IPS-NIHi7 (cell line): ENCODE measurements around the gene GPN2.

Experiments
- DNase-seq: peaks from one replicate; pipeline ENCODE4 v3.0.0; 2012; ENCODE audit warnings: mixed read lengths; ENCODE audit errors: extremely low spot score

GPN2 gene

GRCh38 chr1:26889551-26890466, at the start of gene GPN2:
TSS of gene GPN2 (minus strand) at chr1:26890283. CDS start at chr1:26890096, 187 bp downstream.
- DNase-seq = peak; percentile 90

GRCh38 chr1:26938659-26939025, 48.6 kb upstream of the GPN2 start:
- no peak for DNase-seq

GRCh38 chr1:26938004-26938658, 48.0 kb upstream of the GPN2 start:
- DNase-seq = no peak

- no peak for DNase-seq
Measured at GRCh38 chr1:26936823-26937222, 46.7 kb upstream of the GPN2 start.

GRCh38 chr1:26932531-26932930, 42.4 kb upstream of the GPN2 start:
- DNase-seq = no peak

- no peak for DNase-seq
Measured at GRCh38 chr1:26923711-26924110, 33.6 kb upstream of the GPN2 start.

GRCh38 chr1:26922901-26923300, 32.8 kb upstream of the GPN2 start:
- no peak for DNase-seq

GRCh38 chr1:26922431-26922729, 32.3 kb upstream of the GPN2 start:
- no peak for DNase-seq

- peak; percentile 99 for DNase-seq
Measured at GRCh38 chr1:26921540-26922430, 31.7 kb upstream of the GPN2 start, which contains the start of gene NUDC. TSS of gene NUDC (plus strand) at chr1:26921743. CDS start at chr1:26921849, 106 bp downstream.

GRCh38 chr1:26921126-26921539, 31.1 kb upstream of the GPN2 start:
- DNase-seq = no peak

- no peak for DNase-seq
Measured at GRCh38 chr1:26915204-26915842, 25.2 kb upstream of the GPN2 start.

GRCh38 chr1:26913754-26914619, 23.9 kb upstream of the GPN2 start, which contains the start of gene NR0B2:
TSS of gene NR0B2 (minus strand) at chr1:26913975. CDS start at chr1:26913940, 35 bp downstream.
- no peak for DNase-seq

GRCh38 chr1:26913389-26913753, 23.3 kb upstream of the GPN2 start:
- DNase-seq = no peak

GRCh38 chr1:26912147-26912490, 22.0 kb upstream of the GPN2 start:
- no peak for DNase-seq

- no peak for DNase-seq
Measured at GRCh38 chr1:26911399-26912146, 21.5 kb upstream of the GPN2 start.

- DNase-seq = no peak
Measured at GRCh38 chr1:26910343-26911160, 20.5 kb upstream of the GPN2 start.

- no peak for DNase-seq
Measured at GRCh38 chr1:26909951-26910342, 19.9 kb upstream of the GPN2 start.

GRCh38 chr1:26907071-26907917, 17.2 kb upstream of the GPN2 start:
- DNase-seq = peak; percentile 35
